ENCODE results near the gene DISC1. TPM values are rescaled to one million over a fixed set of nuclear protein-coding genes. Genes with fewer than 3 reads are reported as not detected.

Gene DISC1
- polyA plus RNA-seq, 1 donor from 2014 or later: 0.84 TPM

DNA sequence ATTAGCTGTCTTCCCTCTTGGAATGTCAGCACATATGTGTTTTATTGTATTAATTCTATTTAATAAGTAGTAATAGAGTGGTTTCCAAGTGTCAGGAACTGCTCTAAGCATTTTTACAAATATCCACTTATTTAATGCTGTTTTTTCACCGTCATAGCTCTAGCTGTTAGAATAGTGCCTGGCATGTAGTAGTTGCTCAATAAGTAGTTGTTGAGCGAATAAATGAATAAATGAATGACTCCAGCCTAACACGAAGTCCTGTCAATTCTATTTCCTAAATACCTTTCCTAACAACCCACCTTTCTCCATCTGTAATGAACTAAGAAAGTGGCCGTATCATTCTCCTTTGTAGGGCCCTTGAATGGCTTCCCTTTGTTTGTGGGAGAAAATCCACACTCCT lies 312.5 kb downstream of the DISC1 start:
- Histone ChIP-seq H3K36me3 (ENCODE audit: insufficient read depth, low read length) (no peaks in the 10 kb centered on the region), H3K27ac (ENCODE audit: low read length) (no peak overlapping the region), H3K4me3 (ENCODE audit: low read length) (no peak overlapping the region), H2AFZ (ENCODE audit: low read depth, low read length) (no peak overlapping the region), H3K9ac (ENCODE audit: low read length) (no peak overlapping the region), H3K4me2 (ENCODE audit: low read length) (no peak overlapping the region), H3F3A (ENCODE audit: insufficient read depth, low read length, poor library complexity, severe bottlenecking) (no peaks in the 10 kb centered on the region), H3K79me2 (replicated peaks; ENCODE audit: insufficient read depth, low read length) (no peaks in the 10 kb centered on the region), H3K27me3 (ENCODE audit: insufficient read depth, low read depth, low read length) (no peaks in the 10 kb centered on the region), H3K9me3 (ENCODE audit: low read length) (no peaks in the 10 kb centered on the region), H4K20me1 (ENCODE audit: insufficient read depth) (no peaks in the 10 kb centered on the region), H3K9me2 (ENCODE audit: insufficient read depth, low read length) (no peaks in the 10 kb centered on the region)
- TF ChIP-seq EP300 (conservative IDR thresholded peaks at IDR 0.05; ENCODE audit: poor library complexity, severe bottlenecking) (no peak), RAD21 (conservative IDR thresholded peaks at IDR 0.05) (no peak), CTCF (IDR thresholded peaks at IDR 0.05; ENCODE audit: poor library complexity, severe bottlenecking) (no peak), MXI1 (conservative IDR thresholded peaks at IDR 0.05; ENCODE audit: poor library complexity, severe bottlenecking) (no peak), EZH2 (IDR thresholded peaks at IDR 0.05; ENCODE audit: borderline replicate concordance, insufficient read depth, low read length, poor library complexity, severe bottlenecking) (no peak), TAF1 (IDR thresholded peaks at IDR 0.05; ENCODE audit: low read depth) (no peak), POLR2AphosphoS5 (IDR thresholded peaks at IDR 0.05) (no peak), SMC3 (conservative IDR thresholded peaks at IDR 0.05; ENCODE audit: poor library complexity) (no peak)
- TF ChIP-seq, protein P1, sequence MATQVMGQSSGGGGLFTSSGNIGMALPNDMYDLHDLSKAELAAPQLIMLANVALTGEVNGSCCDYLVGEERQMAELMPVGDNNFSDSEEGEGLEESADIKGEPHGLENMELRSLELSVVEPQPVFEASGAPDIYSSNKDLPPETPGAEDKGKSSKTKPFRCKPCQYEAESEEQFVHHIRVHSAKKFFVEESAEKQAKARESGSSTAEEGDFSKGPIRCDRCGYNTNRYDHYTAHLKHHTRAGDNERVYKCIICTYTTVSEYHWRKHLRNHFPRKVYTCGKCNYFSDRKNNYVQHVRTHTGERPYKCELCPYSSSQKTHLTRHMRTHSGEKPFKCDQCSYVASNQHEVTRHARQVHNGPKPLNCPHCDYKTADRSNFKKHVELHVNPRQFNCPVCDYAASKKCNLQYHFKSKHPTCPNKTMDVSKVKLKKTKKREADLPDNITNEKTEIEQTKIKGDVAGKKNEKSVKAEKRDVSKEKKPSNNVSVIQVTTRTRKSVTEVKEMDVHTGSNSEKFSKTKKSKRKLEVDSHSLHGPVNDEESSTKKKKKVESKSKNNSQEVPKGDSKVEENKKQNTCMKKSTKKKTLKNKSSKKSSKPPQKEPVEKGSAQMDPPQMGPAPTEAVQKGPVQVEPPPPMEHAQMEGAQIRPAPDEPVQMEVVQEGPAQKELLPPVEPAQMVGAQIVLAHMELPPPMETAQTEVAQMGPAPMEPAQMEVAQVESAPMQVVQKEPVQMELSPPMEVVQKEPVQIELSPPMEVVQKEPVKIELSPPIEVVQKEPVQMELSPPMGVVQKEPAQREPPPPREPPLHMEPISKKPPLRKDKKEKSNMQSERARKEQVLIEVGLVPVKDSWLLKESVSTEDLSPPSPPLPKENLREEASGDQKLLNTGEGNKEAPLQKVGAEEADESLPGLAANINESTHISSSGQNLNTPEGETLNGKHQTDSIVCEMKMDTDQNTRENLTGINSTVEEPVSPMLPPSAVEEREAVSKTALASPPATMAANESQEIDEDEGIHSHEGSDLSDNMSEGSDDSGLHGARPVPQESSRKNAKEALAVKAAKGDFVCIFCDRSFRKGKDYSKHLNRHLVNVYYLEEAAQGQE (IDR thresholded peaks at IDR 0.05; ENCODE audit: borderline replicate concordance): no peak

DNA sequence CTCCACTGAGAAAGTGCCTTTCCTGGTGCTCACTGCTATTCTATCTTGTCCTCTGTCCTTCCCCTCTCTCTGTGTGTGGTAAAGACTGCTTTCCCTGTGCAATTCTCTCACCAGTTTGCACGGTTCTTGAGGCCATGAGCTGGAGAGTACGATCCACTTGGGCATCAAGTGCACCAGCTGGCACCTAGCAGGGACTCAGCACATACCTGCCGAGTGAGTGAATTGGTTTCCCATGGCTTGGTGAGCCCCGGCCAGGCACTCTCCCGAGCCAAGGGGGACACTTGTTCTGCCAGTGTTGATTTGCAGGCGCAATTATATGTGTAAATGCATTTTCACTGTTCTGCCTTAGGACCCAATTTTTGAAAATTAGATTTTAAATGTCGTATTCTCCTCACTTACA lies 313.5 kb downstream of the DISC1 start:
- H3K27me3 ChIP-seq (ENCODE audit: insufficient read depth, low read depth, low read length): no peaks in the 10 kb centered on the region
- H3K9ac ChIP-seq (ENCODE audit: low read length): no peak overlapping the region
- no peaks in the 10 kb centered on the region for H3K9me2 ChIP-seq (ENCODE audit: insufficient read depth, low read length)
- TF ChIP-seq EZH2 (IDR thresholded peaks at IDR 0.05; ENCODE audit: borderline replicate concordance, insufficient read depth, low read length, poor library complexity, severe bottlenecking): no peak
- no peak for TF ChIP-seq POLR2AphosphoS5 (IDR thresholded peaks at IDR 0.05)
- no peak for TF ChIP-seq CTCF (IDR thresholded peaks at IDR 0.05; ENCODE audit: poor library complexity, severe bottlenecking)
- TF ChIP-seq RAD21 (conservative IDR thresholded peaks at IDR 0.05): no peak
- TF ChIP-seq EP300 (conservative IDR thresholded peaks at IDR 0.05; ENCODE audit: poor library complexity, severe bottlenecking): no peak
- no peak overlapping the region for H3K4me2 ChIP-seq (ENCODE audit: low read length)
- H3K27ac ChIP-seq (ENCODE audit: low read length): no peak overlapping the region
- H3K79me2 ChIP-seq (replicated peaks; ENCODE audit: insufficient read depth, low read length): no peaks in the 10 kb centered on the region
- no peak overlapping the region for H3K4me3 ChIP-seq (ENCODE audit: low read length)
- no peak overlapping the region for H2AFZ ChIP-seq (ENCODE audit: low read depth, low read length)
- no peaks in the 10 kb centered on the region for H3K36me3 ChIP-seq (ENCODE audit: insufficient read depth, low read length)
- no peaks in the 10 kb centered on the region for H3F3A ChIP-seq (ENCODE audit: insufficient read depth, low read length, poor library complexity, severe bottlenecking)
- no peaks in the 10 kb centered on the region for H4K20me1 ChIP-seq (ENCODE audit: insufficient read depth)
- H3K9me3 ChIP-seq (ENCODE audit: low read length): no peaks in the 10 kb centered on the region

All from neural cell (in vitro differentiated cells).